WTC11 (cell line): ENCODE results near the gene TAF1B.

Experiments
- CBFB ChIP-seq: sonication (generic); formaldehyde crosslinking; IDR thresholded peaks from 2 replicates; pipeline ENCODE4 v1.8.1; 2022; ENCODE audit warnings: mild to moderate bottlenecking, low read depth, missing genetic modification reagents
- CTCF ChIP-seq: fragments of 200-600 bp; IDR thresholded peaks from 2 replicates; pipeline ENCODE4 v1.8.0; 2022; ENCODE audit warnings: antibody characterized with exemption
- ELF4 ChIP-seq: sonication (generic); formaldehyde crosslinking; IDR thresholded peaks from 2 replicates; pipeline ENCODE4 v1.8.1; 2022; ENCODE audit warnings: low read depth, mild to moderate bottlenecking, moderate library complexity, missing genetic modification reagents
- FOXJ3 ChIP-seq: sonication (generic); formaldehyde crosslinking; IDR thresholded peaks from 2 replicates; pipeline ENCODE4 v1.9.0; 2021; ENCODE audit warnings: missing genetic modification reagents, mild to moderate bottlenecking, borderline replicate concordance
- GABPB1 ChIP-seq: sonication (generic); formaldehyde crosslinking; IDR thresholded peaks from 2 replicates; pipeline ENCODE4 v1.8.1; 2023; ENCODE audit warnings: mild to moderate bottlenecking, missing genetic modification reagents
- HMGXB4 ChIP-seq: sonication (generic); formaldehyde crosslinking; IDR thresholded peaks from 2 replicates; pipeline ENCODE4 v1.8.1; 2023; ENCODE audit warnings: mild to moderate bottlenecking, moderate library complexity, missing genetic modification reagents
- NR1H2 ChIP-seq: sonication (generic); formaldehyde crosslinking; IDR thresholded peaks from 2 replicates; pipeline ENCODE4 v1.9.0; 2021; ENCODE audit warnings: mild to moderate bottlenecking, moderate library complexity, missing genetic modification reagents
- NR2C2 ChIP-seq: sonication (generic); formaldehyde crosslinking; IDR thresholded peaks from 2 replicates; pipeline ENCODE4 v1.8.0; 2022; ENCODE audit warnings: mild to moderate bottlenecking, missing genetic modification reagents
- ZNF396 ChIP-seq: fragments of 250-450 bp; sonication (Bioruptor Pico); IDR thresholded peaks from 2 replicates; pipeline ENCODE4 v1.8.0; 2021; ENCODE audit warnings: mild to moderate bottlenecking, moderate library complexity, borderline replicate concordance
- ZNF671 ChIP-seq: fragments of 250-450 bp; sonication (Bioruptor Pico); IDR thresholded peaks from 2 replicates; pipeline ENCODE4 v1.8.0; 2021; ENCODE audit warnings: mild to moderate bottlenecking
- TF ChIP-seq, protein P1 (sequence below): fragments of 250-450 bp; sonication (Bioruptor Pico); IDR thresholded peaks from 2 replicates; pipeline ENCODE4 v1.9.0; 2021; ENCODE audit warnings: mild to moderate bottlenecking
- TF ChIP-seq, protein P2 (sequence below): sonication (generic); formaldehyde crosslinking; IDR thresholded peaks from 2 replicates; pipeline ENCODE4 v1.8.0; 2022; ENCODE audit warnings: mild to moderate bottlenecking, missing genetic modification reagents
- TF ChIP-seq, protein P3 (sequence below): sonication (generic); formaldehyde crosslinking; IDR thresholded peaks from 2 replicates; pipeline ENCODE4 v1.8.1; 2023; ENCODE audit warnings: mild to moderate bottlenecking, missing genetic modification reagents, moderate library complexity
- TF ChIP-seq, protein P4 (sequence below): sonication (generic); formaldehyde crosslinking; IDR thresholded peaks from 2 replicates; pipeline ENCODE4 v1.8.1; 2022; ENCODE audit warnings: low read depth, mild to moderate bottlenecking, moderate library complexity, missing genetic modification reagents, borderline replicate concordance

GRCh38 chr2:9877026-9877425 lies 33.8 kb downstream of the TAF1B start:
- TF ChIP-seq GABPB1, result no peak
- TF ChIP-seq CTCF, result no peak
- TF ChIP-seq, protein P1, sequence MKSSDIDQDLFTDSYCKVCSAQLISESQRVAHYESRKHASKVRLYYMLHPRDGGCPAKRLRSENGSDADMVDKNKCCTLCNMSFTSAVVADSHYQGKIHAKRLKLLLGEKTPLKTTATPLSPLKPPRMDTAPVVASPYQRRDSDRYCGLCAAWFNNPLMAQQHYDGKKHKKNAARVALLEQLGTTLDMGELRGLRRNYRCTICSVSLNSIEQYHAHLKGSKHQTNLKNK (CRISPR knock-in tag), result no peak
- no peak for TF ChIP-seq NR2C2
- TF ChIP-seq, protein P2, sequence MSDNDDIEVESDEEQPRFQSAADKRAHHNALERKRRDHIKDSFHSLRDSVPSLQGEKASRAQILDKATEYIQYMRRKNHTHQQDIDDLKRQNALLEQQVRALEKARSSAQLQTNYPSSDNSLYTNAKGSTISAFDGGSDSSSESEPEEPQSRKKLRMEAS (CRISPR knock-in tag), result no peak
- no peak for TF ChIP-seq ZNF671 (CRISPR knock-in tag)
- TF ChIP-seq CBFB, result no peak
- TF ChIP-seq, protein P3, sequence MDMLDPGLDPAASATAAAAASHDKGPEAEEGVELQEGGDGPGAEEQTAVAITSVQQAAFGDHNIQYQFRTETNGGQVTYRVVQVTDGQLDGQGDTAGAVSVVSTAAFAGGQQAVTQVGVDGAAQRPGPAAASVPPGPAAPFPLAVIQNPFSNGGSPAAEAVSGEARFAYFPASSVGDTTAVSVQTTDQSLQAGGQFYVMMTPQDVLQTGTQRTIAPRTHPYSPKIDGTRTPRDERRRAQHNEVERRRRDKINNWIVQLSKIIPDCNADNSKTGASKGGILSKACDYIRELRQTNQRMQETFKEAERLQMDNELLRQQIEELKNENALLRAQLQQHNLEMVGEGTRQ (CRISPR knock-in tag), result no peak
- TF ChIP-seq, protein P4, sequence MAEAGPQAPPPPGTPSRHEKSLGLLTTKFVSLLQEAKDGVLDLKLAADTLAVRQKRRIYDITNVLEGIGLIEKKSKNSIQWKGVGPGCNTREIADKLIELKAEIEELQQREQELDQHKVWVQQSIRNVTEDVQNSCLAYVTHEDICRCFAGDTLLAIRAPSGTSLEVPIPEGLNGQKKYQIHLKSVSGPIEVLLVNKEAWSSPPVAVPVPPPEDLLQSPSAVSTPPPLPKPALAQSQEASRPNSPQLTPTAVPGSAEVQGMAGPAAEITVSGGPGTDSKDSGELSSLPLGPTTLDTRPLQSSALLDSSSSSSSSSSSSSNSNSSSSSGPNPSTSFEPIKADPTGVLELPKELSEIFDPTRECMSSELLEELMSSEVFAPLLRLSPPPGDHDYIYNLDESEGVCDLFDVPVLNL (CRISPR knock-in tag), result no peak
- TF ChIP-seq ZNF396 (CRISPR knock-in tag), result no peak
- TF ChIP-seq FOXJ3 (CRISPR knock-in tag), result no peak
- no peak for TF ChIP-seq HMGXB4 (CRISPR knock-in tag)
- no peak for TF ChIP-seq ELF4
- TF ChIP-seq NR1H2 (CRISPR knock-in tag), result no peak
